Transverse colon (tissue), 4 donors: ENCODE data around the gene ZNF207. TPM values are rescaled to one million over a fixed set of nuclear protein-coding genes. Genes with fewer than 3 reads are reported as not detected.

Experiments
- DNase-seq: peaks from one replicate; pipeline ENCODE4 v3.0.0-alpha.2; 2019
- H3K27ac ChIP-seq, 4 donors: fragments of 200-600 bp; sonication (generic); 2 replicates each; pipeline ENCODE4 v1.5.1; 2016 to 2018; ENCODE audit warnings: inconsistent platforms in 4 of 4
- H3K27me3 ChIP-seq: fragments of 200-600 bp; sonication (generic); 2 replicates; pipeline ENCODE4 v1.5.1; 2017; ENCODE audit warnings: inconsistent platforms
- H3K36me3 ChIP-seq, 4 donors: fragments of 200-600 bp; sonication (generic); 2 replicates each; pipeline ENCODE4 v1.5.1; 2017 to 2019; ENCODE audit warnings: inconsistent platforms in 4 of 4
- H3K4me1 ChIP-seq, 4 donors: fragments of 200-600 bp; sonication (generic); 2 replicates each; pipeline ENCODE4 v1.5.1; 2017 to 2020; ENCODE audit warnings: inconsistent platforms in 4 of 4
- H3K4me3 ChIP-seq, 4 donors: fragments of 200-600 bp; sonication (generic); 1 replicate in 1 of 4; 2 replicates in 3 of 4; pipeline versions ENCODE4 v1.5.1 to v1.6.1; 2017 to 2019; ENCODE audit warnings: inconsistent platforms in 4 of 4
- H3K9me3 ChIP-seq, 2 donors: fragments of 200-600 bp; sonication (generic); 2 replicates each; pipeline ENCODE4 v1.5.1; 2017 to 2019; ENCODE audit warnings: inconsistent platforms in 2 of 2
- CTCF ChIP-seq, 5 experiments: fragments of 200-600 bp in 3 of 5; fragments of 450-650 bp in 2 of 5; sonication (generic) in 3 of 5; IDR thresholded peaks; 1 replicate in 2 of 5; 2 replicates in 3 of 5; pipeline ENCODE4 v1.5.1; 2016 to 2017; ENCODE audit warnings: antibody characterized with exemption in 5 of 5, inconsistent platforms in 3 of 5, mild to moderate bottlenecking in 2 of 5, moderate library complexity in 1 of 5
- EP300 ChIP-seq: sonication (generic); formaldehyde crosslinking; IDR thresholded peaks from one replicate; pipeline ENCODE4 v1.6.1; 2017; ENCODE audit warnings: antibody characterized with exemption, low read depth
- POLR2A ChIP-seq: fragments of 450-650 bp; IDR thresholded peaks from one replicate; pipeline ENCODE4 v1.6.1; 2016; ENCODE audit warnings: antibody characterized with exemption, mild to moderate bottlenecking, moderate library complexity
- POLR2AphosphoS5 ChIP-seq, 3 donors: sonication (generic); formaldehyde crosslinking; IDR thresholded peaks; one replicate each; pipeline ENCODE4 v1.6.1; 2016; ENCODE audit warnings: antibody characterized with exemption in 3 of 3
- WGBS, 2 donors: methylation state at CpG; one replicate each; pipeline ENCODE4 v1.1.5; 2018; ENCODE audit warnings: low coverage in 1 of 2; 5-methylcytosine and 5-hydroxymethylcytosine counted together
- in situ Hi-C, 4 donors: fragments of 200-750 bp; cut with MboI; loops; one replicate each; pipeline versions ENCODE4 v1.15.0 to v1.15.1; 2017; ENCODE audit warnings: low sequenced_read_pairs in 3 of 4, low pct_ligation_motif_present in 1 of 4, low pct_unique_long_range_greater_than_20kb in 1 of 4
- intact Hi-C: fragments of 100-400 bp; cut with DNase I; formaldehyde crosslinking; loops from one replicate; pipeline ENCODE4 v1.15.1; 2023; ENCODE audit warnings: low total_unique reads
- total RNA-seq, 4 donors: library from RNA; depleted of rRNA; stranded (reverse); fragments of >200 nt; gene quantifications; one replicate each; pipeline ENCODE4 v1.1.0, GENCODE V29; 2016

ZNF207 gene
- total RNA-seq = 100 to 1,000 TPM in 3 of 4 donors, 10 to 100 TPM in 1; 78.9 to 203 (median 139) TPM

- TF ChIP-seq EP300 (no peak), POLR2A (peak; percentile 91), POLR2AphosphoS5 (IDR thresholded peaks at IDR 0.05) (peak; percentile 93 to 97 (median 94)), CTCF (IDR thresholded peaks at IDR 0.05) (no peak)
- Histone ChIP-seq H3K27ac (peak within 1 kb of the TSS; percentile 96 to 99 (median 98)), H3K4me1 (peaks cover 19 to 52% (median 38%) of the 10 kb centered on the region in 4 donors), H3K4me3 (peak within 1 kb of the TSS; percentile 60 to 95 (median 82)), H3K36me3 (peaks cover 0 to 24% (median 5%) of the 10 kb centered on the region in 4 donors), H3K27me3 (no peaks in the 10 kb centered on the region), H3K9me3 (no peaks in the 10 kb centered on the region)
- WGBS, 2 donors = 0% methylated on average over 7 to 47 of the region's 47 CpGs
- in situ Hi-C loops (no loop called here), intact Hi-C loops (no loop called here)
- peak; percentile 96 for DNase-seq
These were observed at the start of gene ZNF207 for GRCh38 chr17:32349854-32350665. ZNF207 (plus strand) TSS chr17:32350157; CDS start chr17:32350286, 129 bp downstream.

GRCh38 chr17:32302037-32302436, 47.9 kb upstream of the ZNF207 start:
- no peak for TF ChIP-seq EP300
- no peak for TF ChIP-seq CTCF (IDR thresholded peaks at IDR 0.05)
- TF ChIP-seq POLR2AphosphoS5 (IDR thresholded peaks at IDR 0.05) = no peak
- TF ChIP-seq POLR2A = no peak
- 61 to 79% methylated on average over 4 of the region's 4 CpGs for WGBS, 2 donors
- in situ Hi-C loops = no loop called here

GRCh38 chr17:32302860-32303649, 46.9 kb upstream of the ZNF207 start:
- H3K4me3 ChIP-seq = no peak overlapping the region
- H3K36me3 ChIP-seq = no peaks in the 10 kb centered on the region
- H3K4me1 ChIP-seq = no peaks in the 10 kb centered on the region
- TF ChIP-seq CTCF (IDR thresholded peaks at IDR 0.05) = no peak
- no peak for TF ChIP-seq POLR2A
- no peak for TF ChIP-seq EP300
- no peak for TF ChIP-seq POLR2AphosphoS5 (IDR thresholded peaks at IDR 0.05)
- intact Hi-C loops = no loop called here
- in situ Hi-C loops = no loop called here
- H3K27ac ChIP-seq = no peak overlapping the region
- no peak for DNase-seq
- no peaks in the 10 kb centered on the region for H3K9me3 ChIP-seq
- WGBS, 2 donors = 79% methylated on average over 10 of the region's 10 CpGs; no CpG with 5 or more reads in 1 of the 2 donors
- H3K27me3 ChIP-seq = no peaks in the 10 kb centered on the region

More at GRCh38 chr17:32302037-32302436, 47.9 kb upstream of the ZNF207 start:
- Histone ChIP-seq H3K9me3 (no peaks in the 10 kb centered on the region), H3K27ac (no peak overlapping the region), H3K4me1 (no peaks in the 10 kb centered on the region), H3K27me3 (no peaks in the 10 kb centered on the region), H3K36me3 (no peaks in the 10 kb centered on the region), H3K4me3 (no peak overlapping the region)
- intact Hi-C loops = no loop called here
- no peak for DNase-seq

- H3K27ac ChIP-seq = no peak overlapping the region
- intact Hi-C loops (no loop called here), in situ Hi-C loops (no loop called here)
These were observed 46.1 kb upstream of the ZNF207 start for GRCh38 chr17:32303781-32304288.

More at GRCh38 chr17:32303781-32304288, 46.1 kb upstream of the ZNF207 start:
- no peaks in the 10 kb centered on the region for H3K9me3 ChIP-seq
- no peak for DNase-seq
- no peak for TF ChIP-seq EP300
- TF ChIP-seq POLR2AphosphoS5 (IDR thresholded peaks at IDR 0.05) = no peak
- TF ChIP-seq POLR2A = no peak
- no peak for TF ChIP-seq CTCF (IDR thresholded peaks at IDR 0.05)
- no peaks in the 10 kb centered on the region for H3K27me3 ChIP-seq
- H3K4me1 ChIP-seq = no peaks in the 10 kb centered on the region
- no peaks in the 10 kb centered on the region for H3K36me3 ChIP-seq
- no peak overlapping the region for H3K4me3 ChIP-seq
- WGBS, 2 donors = 55% methylated on average over 2 of the region's 2 CpGs; no CpG with 5 or more reads in 1 of the 2 donors
